ENCODE measurements around the gene SLC29A1.
"Not testable (repeated sequence)": the region's sequence is repeated elsewhere in the genome, so short reads cannot be mapped to it uniquely, and the experiment has no call there.

SLC29A1 gene

DNA sequence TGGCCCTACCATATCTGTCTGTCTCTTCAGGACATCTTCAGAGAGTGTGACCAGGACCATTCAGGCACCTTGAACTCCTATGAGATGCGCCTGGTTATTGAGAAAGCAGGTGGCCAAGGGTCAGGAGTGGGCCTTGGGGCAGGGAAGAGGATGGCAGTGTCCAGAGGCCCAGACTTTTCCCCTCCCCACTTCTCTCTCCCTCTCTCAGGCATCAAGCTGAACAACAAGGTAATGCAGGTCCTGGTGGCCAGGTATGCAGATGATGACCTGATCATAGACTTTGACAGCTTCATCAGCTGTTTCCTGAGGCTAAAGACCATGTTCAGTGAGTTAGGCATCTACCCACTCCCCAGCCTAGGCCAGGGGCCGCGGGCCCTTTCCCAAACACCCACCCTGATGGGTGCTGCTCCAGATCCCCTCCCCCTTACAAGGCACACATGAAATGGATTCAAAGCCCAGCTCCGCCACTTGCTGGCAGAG is 40.4 kb upstream of the SLC29A1 start:
- no peak overlapping the region for H3K4me3 ChIP-seq (ENCODE audit: low read length)
- peaks cover 10% of the 10 kb centered on the region for H3K4me1 ChIP-seq (ENCODE audit: control insufficient read depth, insufficient read depth, low read length)
- peaks cover 11% of the 10 kb centered on the region for H3K27me3 ChIP-seq (replicated peaks; ENCODE audit: control insufficient read depth, insufficient read depth, low read length)
- no peaks in the 10 kb centered on the region for H3K9me3 ChIP-seq (ENCODE audit: control insufficient read depth, low read length)
- no peak for DNase-seq (ENCODE audit: low read depth)
- no peaks in the 10 kb centered on the region for H3K36me3 ChIP-seq (ENCODE audit: control insufficient read depth, insufficient read depth, low read length, severe bottlenecking)
- H3K9ac ChIP-seq (ENCODE audit: low read length) = no peak overlapping the region

DNA sequence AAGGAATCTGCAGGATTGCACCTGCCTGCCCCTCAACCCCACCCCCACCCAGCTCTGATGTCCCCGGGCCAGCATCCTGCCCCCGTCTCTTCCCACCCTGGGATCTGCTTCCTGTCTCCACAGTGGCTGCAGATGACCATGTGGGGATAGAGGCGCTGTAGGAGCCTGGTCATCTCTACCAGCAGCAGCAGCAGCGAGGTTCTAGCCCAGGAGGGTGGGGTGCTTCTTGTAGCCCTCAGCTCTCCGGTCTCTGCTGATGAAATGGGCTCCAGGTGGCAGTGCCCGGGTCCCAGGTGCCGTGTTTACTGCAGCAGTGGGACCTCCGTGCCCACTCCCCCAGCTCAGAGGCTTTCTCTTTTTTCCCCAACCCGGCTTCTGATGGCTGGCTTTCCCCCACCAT is 39.6 kb upstream of the SLC29A1 start:
- Histone ChIP-seq H3K36me3 (ENCODE audit: control insufficient read depth, insufficient read depth, low read length, severe bottlenecking) (no peaks in the 10 kb centered on the region), H3K9ac (ENCODE audit: low read length) (no peak overlapping the region), H3K9me3 (ENCODE audit: control insufficient read depth, low read length) (no peaks in the 10 kb centered on the region), H3K4me3 (ENCODE audit: low read length) (no peak overlapping the region), H3K4me1 (ENCODE audit: control insufficient read depth, insufficient read depth, low read length) (peaks cover 5% of the 10 kb centered on the region), H3K27me3 (replicated peaks; ENCODE audit: control insufficient read depth, insufficient read depth, low read length) (peaks cover 11% of the 10 kb centered on the region)
- DNase-seq (ENCODE audit: low read depth) = no peak

DNA sequence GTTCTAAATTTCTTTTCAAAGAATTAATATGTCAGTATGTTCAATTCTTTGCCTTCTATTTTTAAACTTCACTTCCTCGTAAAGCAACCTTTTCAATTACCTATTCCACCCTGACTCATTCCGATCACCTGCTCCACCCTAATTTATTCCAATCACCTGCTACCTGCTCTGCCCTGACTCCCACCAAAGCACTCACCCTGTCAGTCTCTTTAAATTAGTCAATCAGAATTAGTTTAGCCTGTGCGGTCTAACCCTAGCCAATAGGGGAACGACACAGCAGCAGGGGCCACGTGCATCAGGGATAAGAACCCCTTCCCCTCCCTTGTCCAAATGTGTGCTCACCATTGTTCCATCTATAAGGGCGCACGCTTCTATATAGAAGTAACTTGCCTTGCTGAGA is 38.0 kb upstream of the SLC29A1 start:
- not testable (repeated sequence) for DNase-seq (ENCODE audit: low read depth); H3K9me3 ChIP-seq (ENCODE audit: control insufficient read depth, low read length); H3K36me3 ChIP-seq (ENCODE audit: control insufficient read depth, insufficient read depth, low read length, severe bottlenecking); H3K4me3 ChIP-seq (ENCODE audit: low read length); H3K4me1 ChIP-seq (ENCODE audit: control insufficient read depth, insufficient read depth, low read length); H3K9ac ChIP-seq (ENCODE audit: low read length)
- peaks cover 14% of the 10 kb centered on the region for H3K27me3 ChIP-seq (replicated peaks; ENCODE audit: control insufficient read depth, insufficient read depth, low read length)

DNA sequence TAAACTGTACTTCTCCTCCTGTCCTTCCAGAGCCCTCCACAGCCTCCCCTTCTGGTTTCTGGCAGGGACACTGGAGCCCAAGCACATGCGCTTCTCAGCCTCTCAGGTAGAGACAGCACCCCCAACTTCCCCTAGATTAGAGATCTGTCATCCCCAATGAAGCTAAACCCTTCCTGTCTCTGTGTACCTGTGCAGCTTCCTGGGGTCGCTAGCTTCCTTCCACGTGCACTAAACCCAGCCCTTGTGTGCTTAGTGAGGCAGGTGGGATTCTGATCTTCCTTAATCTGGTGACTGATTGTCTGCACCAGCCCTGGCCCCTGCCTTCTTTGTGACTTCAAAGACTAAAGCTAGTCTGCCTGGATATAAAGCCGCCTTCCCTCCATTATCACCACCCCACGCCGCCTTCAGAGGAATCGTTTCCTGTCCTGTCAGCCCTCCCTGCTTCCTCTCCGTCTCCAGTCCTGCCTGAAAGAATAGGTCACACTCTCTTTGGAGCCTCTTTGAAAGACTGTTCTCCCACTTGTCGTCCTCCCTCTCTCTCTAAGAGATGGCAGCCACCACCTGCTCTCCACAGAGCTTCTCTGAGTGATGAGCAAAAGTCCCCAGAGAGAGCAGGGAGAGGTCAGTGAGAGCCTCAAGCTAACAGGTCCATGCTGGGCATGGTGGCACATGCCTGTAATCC is 37.3 kb upstream of the SLC29A1 start:
- Histone ChIP-seq H3K36me3 (ENCODE audit: control insufficient read depth, insufficient read depth, low read length, severe bottlenecking) (no peaks in the 10 kb centered on the region), H3K27me3 (replicated peaks; ENCODE audit: control insufficient read depth, insufficient read depth, low read length) (peaks cover 14% of the 10 kb centered on the region), H3K4me3 (ENCODE audit: low read length) (no peak overlapping the region), H3K4me1 (ENCODE audit: control insufficient read depth, insufficient read depth, low read length) (no peaks in the 10 kb centered on the region), H3K9me3 (ENCODE audit: control insufficient read depth, low read length) (no peaks in the 10 kb centered on the region), H3K9ac (ENCODE audit: low read length) (no peak overlapping the region)
- no peak for DNase-seq (ENCODE audit: low read depth)

DNA sequence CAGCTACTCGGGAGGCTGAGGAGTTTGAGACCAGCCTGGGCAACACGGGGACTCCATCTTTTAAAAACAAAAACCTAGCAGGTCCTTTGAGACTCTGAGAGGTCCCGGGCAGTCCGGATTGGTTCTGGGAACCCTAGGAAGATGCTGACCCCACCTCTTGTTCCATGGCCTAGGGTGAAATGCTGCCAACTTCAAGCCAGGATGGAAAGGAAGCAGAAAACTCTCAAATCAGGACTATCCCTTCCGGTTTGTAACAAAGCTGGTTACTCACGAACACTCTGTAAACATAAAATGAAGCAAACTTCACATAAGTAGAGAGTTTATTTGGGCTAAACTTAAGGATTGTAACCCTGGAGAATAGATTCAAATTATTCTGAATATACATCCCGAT is 36.8 kb upstream of the SLC29A1 start:
- no peak for DNase-seq (ENCODE audit: low read depth)
- no peaks in the 10 kb centered on the region for H3K4me1 ChIP-seq (ENCODE audit: control insufficient read depth, insufficient read depth, low read length)
- H3K9me3 ChIP-seq (ENCODE audit: control insufficient read depth, low read length) = no peaks in the 10 kb centered on the region
- peaks cover 14% of the 10 kb centered on the region for H3K27me3 ChIP-seq (replicated peaks; ENCODE audit: control insufficient read depth, insufficient read depth, low read length)
- H3K9ac ChIP-seq (ENCODE audit: low read length) = no peak overlapping the region
- H3K4me3 ChIP-seq (ENCODE audit: low read length) = no peak overlapping the region
- no peaks in the 10 kb centered on the region for H3K36me3 ChIP-seq (ENCODE audit: control insufficient read depth, insufficient read depth, low read length, severe bottlenecking)

DNA sequence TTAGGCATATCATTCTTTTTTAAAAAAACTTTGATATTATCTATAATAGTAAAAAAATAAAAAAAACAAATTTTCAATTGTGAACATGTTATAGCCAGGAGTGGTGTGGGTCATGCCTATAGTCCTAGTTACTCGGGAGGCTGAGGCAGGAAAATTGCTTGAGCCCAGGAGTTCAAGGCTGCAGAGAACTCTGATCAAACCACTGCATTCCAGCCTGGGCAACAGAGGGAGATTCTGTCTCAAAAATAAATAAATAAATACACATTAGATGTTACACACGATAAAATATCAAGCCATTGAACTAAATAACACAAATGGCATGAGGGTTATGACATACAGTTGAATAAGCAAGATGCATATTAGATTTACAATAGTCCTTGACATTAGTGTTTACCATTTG is 34.6 kb upstream of the SLC29A1 start:
- no peaks in the 10 kb centered on the region for H3K36me3 ChIP-seq (ENCODE audit: control insufficient read depth, insufficient read depth, low read length, severe bottlenecking)
- H3K9me3 ChIP-seq (ENCODE audit: control insufficient read depth, low read length) = no peaks in the 10 kb centered on the region
- peaks cover 13% of the 10 kb centered on the region for H3K27me3 ChIP-seq (replicated peaks; ENCODE audit: control insufficient read depth, insufficient read depth, low read length)
- H3K4me1 ChIP-seq (ENCODE audit: control insufficient read depth, insufficient read depth, low read length) = no peaks in the 10 kb centered on the region
- no peak overlapping the region for H3K9ac ChIP-seq (ENCODE audit: low read length)
- no peak for DNase-seq (ENCODE audit: low read depth)
- H3K4me3 ChIP-seq (ENCODE audit: low read length) = no peak overlapping the region

DNA sequence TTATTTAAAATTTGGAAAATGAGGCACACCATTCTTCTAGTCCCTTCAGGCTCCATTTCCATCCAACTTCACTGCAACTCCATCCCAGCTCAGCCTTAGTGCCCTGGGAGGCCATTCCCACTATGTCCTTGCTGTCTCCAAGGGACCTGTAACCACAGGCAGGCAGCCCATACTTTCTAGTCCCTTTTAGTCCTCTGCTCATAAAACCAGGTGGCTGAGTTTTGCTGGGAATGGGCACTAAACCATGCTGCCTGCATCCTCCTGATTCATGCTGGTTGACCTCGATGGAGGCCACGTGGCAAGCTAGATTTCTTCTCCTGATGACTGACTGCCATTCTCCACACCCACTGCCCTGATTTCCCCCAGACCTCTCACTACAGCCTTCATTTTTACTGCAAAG is 34.1 kb upstream of the SLC29A1 start:
- Histone ChIP-seq H3K4me1 (ENCODE audit: control insufficient read depth, insufficient read depth, low read length) (no peaks in the 10 kb centered on the region), H3K9me3 (ENCODE audit: control insufficient read depth, low read length) (no peaks in the 10 kb centered on the region), H3K4me3 (ENCODE audit: low read length) (no peak overlapping the region), H3K9ac (ENCODE audit: low read length) (no peak overlapping the region), H3K27me3 (replicated peaks; ENCODE audit: control insufficient read depth, insufficient read depth, low read length) (peaks cover 9% of the 10 kb centered on the region), H3K36me3 (ENCODE audit: control insufficient read depth, insufficient read depth, low read length, severe bottlenecking) (no peaks in the 10 kb centered on the region)
- DNase-seq (ENCODE audit: low read depth) = no peak

DNA sequence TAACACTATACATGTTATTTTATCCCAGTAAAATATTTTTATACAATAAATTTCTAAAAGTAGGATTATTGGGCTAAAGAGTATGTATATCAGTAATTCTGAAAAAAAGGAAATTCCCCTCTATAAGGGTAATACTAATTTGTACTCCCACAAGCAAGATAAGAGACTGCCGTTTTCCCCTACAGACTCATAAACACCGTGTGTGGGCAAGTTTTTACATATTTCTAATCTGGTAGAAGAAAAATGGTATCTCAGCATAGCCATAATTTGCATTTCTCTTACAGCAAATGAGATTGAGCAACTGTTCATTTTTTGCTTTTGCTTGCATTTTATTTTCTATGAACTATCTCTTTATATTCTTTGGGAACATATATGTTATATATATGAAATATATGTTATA is 32.7 kb upstream of the SLC29A1 start:
- no peak for DNase-seq (ENCODE audit: low read depth)
- no peaks in the 10 kb centered on the region for H3K4me1 ChIP-seq (ENCODE audit: control insufficient read depth, insufficient read depth, low read length)

DNA sequence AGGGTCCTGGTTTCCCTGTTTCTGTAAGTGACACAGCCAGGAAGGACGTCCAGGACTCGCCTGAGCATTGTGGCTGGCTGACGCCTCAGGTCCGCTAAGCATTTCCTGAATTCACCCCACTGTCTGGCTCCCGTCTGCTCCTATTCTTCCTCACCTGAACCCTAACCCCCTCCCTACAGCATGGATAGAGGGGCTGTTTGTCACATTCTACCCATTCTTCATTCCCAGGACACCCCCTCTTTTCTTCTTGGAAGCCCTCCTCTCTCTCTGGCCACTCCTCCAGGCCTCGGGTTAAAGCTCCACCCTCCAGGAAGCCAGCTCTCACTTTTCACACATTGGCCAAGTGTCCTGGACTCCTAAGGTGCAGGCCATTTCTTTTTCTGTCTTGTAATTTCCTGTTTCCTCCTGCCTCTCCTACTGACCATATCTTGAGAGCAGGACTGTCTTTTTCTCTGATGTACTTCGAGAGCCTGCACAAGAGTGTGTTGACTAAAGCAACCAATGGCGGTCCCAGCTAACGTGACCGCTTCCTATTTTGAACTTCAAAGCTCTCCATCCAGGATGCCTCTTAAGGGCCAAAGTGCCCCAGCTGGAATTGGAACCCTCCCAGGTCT is 30.9 kb upstream of the SLC29A1 start:
- peaks cover 3% of the 10 kb centered on the region for H3K27me3 ChIP-seq (replicated peaks; ENCODE audit: control insufficient read depth, insufficient read depth, low read length)
- no peak overlapping the region for H3K9ac ChIP-seq (ENCODE audit: low read length)
- no peaks in the 10 kb centered on the region for H3K9me3 ChIP-seq (ENCODE audit: control insufficient read depth, low read length)
- no peak overlapping the region for H3K4me3 ChIP-seq (ENCODE audit: low read length)
- H3K36me3 ChIP-seq (ENCODE audit: control insufficient read depth, insufficient read depth, low read length, severe bottlenecking) = no peaks in the 10 kb centered on the region
- no peaks in the 10 kb centered on the region for H3K4me1 ChIP-seq (ENCODE audit: control insufficient read depth, insufficient read depth, low read length)
- no peak for DNase-seq (ENCODE audit: low read depth)

More for the DNA sequence above, 32.7 kb upstream of the SLC29A1 start:
- Histone ChIP-seq H3K27me3 (replicated peaks; ENCODE audit: control insufficient read depth, insufficient read depth, low read length) (peaks cover 9% of the 10 kb centered on the region), H3K4me3 (ENCODE audit: low read length) (no peak overlapping the region), H3K9me3 (ENCODE audit: control insufficient read depth, low read length) (no peaks in the 10 kb centered on the region), H3K36me3 (ENCODE audit: control insufficient read depth, insufficient read depth, low read length, severe bottlenecking) (no peaks in the 10 kb centered on the region), H3K9ac (ENCODE audit: low read length) (no peak overlapping the region)

DNA sequence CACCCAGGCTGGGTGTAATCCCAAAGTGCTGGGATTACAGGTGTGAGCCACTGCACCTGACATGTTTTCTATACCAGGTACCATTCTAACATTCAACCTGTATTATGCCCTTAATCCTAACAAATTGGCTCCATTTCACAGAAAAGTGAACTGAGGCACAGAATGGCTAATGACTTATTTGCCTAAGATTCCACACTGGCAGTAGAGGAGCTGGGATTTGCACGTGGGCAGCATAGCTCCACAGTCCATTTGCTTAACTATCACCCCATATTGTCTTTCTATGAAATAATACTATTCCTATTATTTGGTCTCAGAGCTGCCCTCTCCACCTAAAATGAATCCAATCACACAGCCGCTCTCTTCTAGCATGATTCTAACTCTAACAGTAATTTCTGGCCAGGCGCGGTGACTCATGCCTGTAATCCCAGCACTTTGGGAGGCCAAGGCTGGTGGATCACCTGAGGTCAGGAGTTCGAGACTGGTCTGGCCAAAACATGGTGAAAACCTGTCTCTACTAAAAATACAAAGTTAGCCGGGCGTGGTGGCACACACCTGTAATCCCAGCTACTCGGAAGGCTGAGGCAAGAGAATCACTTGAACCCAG is 30.0 kb upstream of the SLC29A1 start:
- Histone ChIP-seq H3K9ac (ENCODE audit: low read length) (no peak overlapping the region), H3K36me3 (ENCODE audit: control insufficient read depth, insufficient read depth, low read length, severe bottlenecking) (no peaks in the 10 kb centered on the region), H3K4me1 (ENCODE audit: control insufficient read depth, insufficient read depth, low read length) (no peaks in the 10 kb centered on the region), H3K4me3 (ENCODE audit: low read length) (no peak overlapping the region), H3K27me3 (replicated peaks; ENCODE audit: control insufficient read depth, insufficient read depth, low read length) (peaks cover 3% of the 10 kb centered on the region), H3K9me3 (ENCODE audit: control insufficient read depth, low read length) (no peaks in the 10 kb centered on the region)
- DNase-seq (ENCODE audit: low read depth) = no peak

DNA sequence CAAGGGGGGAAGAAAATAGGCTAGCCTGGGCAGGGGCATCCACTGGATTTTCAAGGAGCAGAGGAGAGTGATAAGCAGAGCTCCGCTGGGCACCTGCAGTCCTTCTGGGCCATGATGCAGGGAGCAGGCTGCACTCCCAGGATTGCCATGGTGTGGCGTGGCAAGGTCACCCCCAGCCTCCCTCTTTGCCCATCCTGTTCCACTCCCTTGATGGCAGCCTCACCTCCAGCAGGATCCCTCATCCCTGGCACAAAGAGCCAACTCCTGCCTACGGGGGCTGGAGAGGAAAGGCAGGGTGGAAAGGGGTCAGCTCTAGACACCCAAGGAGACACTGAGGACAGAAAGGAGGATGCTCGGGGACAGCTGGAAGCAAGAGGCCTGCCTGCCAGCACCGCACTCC is 29.1 kb upstream of the SLC29A1 start:
- no peaks in the 10 kb centered on the region for H3K4me1 ChIP-seq (ENCODE audit: control insufficient read depth, insufficient read depth, low read length)
- DNase-seq (ENCODE audit: low read depth) = no peak
- no peak overlapping the region for H3K4me3 ChIP-seq (ENCODE audit: low read length)
- H3K36me3 ChIP-seq (ENCODE audit: control insufficient read depth, insufficient read depth, low read length, severe bottlenecking) = no peaks in the 10 kb centered on the region
- H3K9me3 ChIP-seq (ENCODE audit: control insufficient read depth, low read length) = no peaks in the 10 kb centered on the region
- H3K27me3 ChIP-seq (replicated peaks; ENCODE audit: control insufficient read depth, insufficient read depth, low read length) = peaks cover under 1% of the 10 kb centered on the region
- H3K9ac ChIP-seq (ENCODE audit: low read length) = no peak overlapping the region

Measured in adipocyte (in vitro differentiated cells).